Ovary (tissue), 9 donors: ENCODE data around the gene FZD8. TPM values are rescaled to one million over a fixed set of nuclear protein-coding genes. Genes with fewer than 3 reads are reported as not detected.

ENCODE experiments used
- DNase-seq, 5 donors: peaks; one replicate each; pipeline ENCODE4 v3.0.0-alpha.2; 2019 to 2020
- H3K27ac ChIP-seq, 2 donors: fragments of 200-600 bp; one replicate each; pipeline versions ENCODE4 v1.5.1 to v1.8.0; 2019 to 2022
- H3K27me3 ChIP-seq: fragments of 200-600 bp; one replicate; pipeline ENCODE4 v1.8.0; 2022
- H3K36me3 ChIP-seq: fragments of 200-600 bp; sonication (generic); one replicate; pipeline ENCODE4 v1.5.1; 2019
- H3K4me1 ChIP-seq: one replicate; pipeline ENCODE4 v1.8.1; 2013; ENCODE audit warnings: mild to moderate bottlenecking, moderate library complexity; ENCODE audit not compliant: insufficient read depth
- H3K4me3 ChIP-seq: fragments of 200-600 bp; sonication (generic); one replicate; pipeline ENCODE4 v1.5.1; 2017
- H3K9me3 ChIP-seq, 2 donors: fragments of 200-600 bp in 1 of 2; sonication (generic) in 1 of 2; one replicate each; pipeline versions ENCODE4 v1.5.1 to v1.8.1; 2013 to 2019; ENCODE audit warnings: mild to moderate bottlenecking in 1 of 2, moderate library complexity in 1 of 2
- CTCF ChIP-seq, 3 donors: fragments of 450-650 bp in 2 of 3; fragments of 200-600 bp in 1 of 3; IDR thresholded peaks; one replicate each; pipeline versions ENCODE4 v1.5.1 to v1.8.0; 2016 to 2022; ENCODE audit warnings: antibody characterized with exemption in 3 of 3, mild to moderate bottlenecking in 1 of 3
- EP300 ChIP-seq: sonication (generic); formaldehyde crosslinking; IDR thresholded peaks from one replicate; pipeline ENCODE4 v1.6.1; 2017; ENCODE audit warnings: antibody characterized with exemption
- POLR2A ChIP-seq: fragments of 450-650 bp; IDR thresholded peaks from one replicate; pipeline ENCODE4 v1.6.1; 2017; ENCODE audit warnings: antibody characterized with exemption, mild to moderate bottlenecking, moderate library complexity
- WGBS, 3 donors: extraction: QIAGEN DNeasy Blood & Tissue Kit in 1 of 3; methylation state at CpG; one replicate each; pipeline versions ENCODE4 v1.1.5 to v1.1.7; 2013 to 2017; 5-methylcytosine and 5-hydroxymethylcytosine counted together
- intact Hi-C, 4 donors: fragments of 100-400 bp; cut with DNase I; formaldehyde crosslinking; loops; one replicate each; pipeline versions ENCODE4 v1.11.0 to v1.15.1; 2022 to 2023
- polyA plus RNA-seq, 2 donors: library from polyadenylated mRNA; stranded (reverse); fragments of 200-250 nt in 1 of 2; fragments of 350-450 nt in 1 of 2; fragmentation: Illumina TruSeq in 1 of 2; extraction: RNeasy Lipid Tissue Mini Kit (QIAGEN cat#74804) in 1 of 2; gene quantifications; one replicate each; pipeline ENCODE4 v1.2.3, GENCODE V29; 2013 to 2014
- total RNA-seq, 7 donors: library from RNA; depleted of rRNA in 2 of 7; stranded (reverse); fragments of >200 nt in 2 of 7; fragmentation: NEBNext Ultra II Directional in 3 of 7; extraction: Animal tissue kit (Norgen Biotek cat#: 25700) in 3 of 7; gene quantifications; one replicate each; pipeline versions ENCODE4 v1.1.0 to v1.2.4, GENCODE V29; 2016 to 2023
- donor health status: DM: no; HTN: no; CAD: no; lungs with moderate emphysema.
- donor health status: DM: no; HTN: no; CAD: no.
- donor health status: Bipolar disorder and iron deficiency.
- donor health status: DM: yes; HTN: yes; CAD: no.
- donor health status: DM: no; HTN: no; CAD: no.
- donor health status: DM: yes; HTN: yes; CAD: no.

The FZD8 gene
- total and polyA plus RNA-seq, 9 donors: 1.4 to 14.9 (median 3.4) TPM

- no peaks in the 10 kb centered on the region for H3K4me1 ChIP-seq
- H3K27me3 ChIP-seq: no peaks in the 10 kb centered on the region
- intact Hi-C loops: no loop called here
- WGBS, 3 donors: 81 to 83% (median 83%) methylated on average over 3 of the region's 3 CpGs
- no peaks in the 10 kb centered on the region for H3K9me3 ChIP-seq
- H3K27ac ChIP-seq: no peak overlapping the region
- no peaks in the 10 kb centered on the region for H3K36me3 ChIP-seq
- DNase-seq: no peak
- TF ChIP-seq EP300 (no peak), CTCF (IDR thresholded peaks at IDR 0.05) (no peak), POLR2A (no peak)
- no peak overlapping the region for H3K4me3 ChIP-seq
Measured at GRCh38 chr10:35685402-35685801, 43.3 kb upstream of the FZD8 start.

GRCh38 chr10:35684586-35684985 lies 42.5 kb upstream of the FZD8 start:
- Histone ChIP-seq H3K9me3 (no peaks in the 10 kb centered on the region), H3K4me1 (no peaks in the 10 kb centered on the region), H3K27me3 (no peaks in the 10 kb centered on the region), H3K27ac (no peak overlapping the region), H3K4me3 (no peak overlapping the region), H3K36me3 (no peaks in the 10 kb centered on the region)
- DNase-seq: no peak
- intact Hi-C loops: no loop called here
- TF ChIP-seq CTCF (IDR thresholded peaks at IDR 0.05): no peak
- TF ChIP-seq POLR2A: no peak
- no peak for TF ChIP-seq EP300
- 40 to 52% (median 40%) methylated on average over 5 of the region's 5 CpGs for WGBS, 3 donors

GRCh38 chr10:35675846-35676245 lies 33.8 kb upstream of the FZD8 start:
- H3K4me1 ChIP-seq: no peaks in the 10 kb centered on the region
- no peaks in the 10 kb centered on the region for H3K36me3 ChIP-seq
- 70 to 77% (median 75%) methylated on average over 1 of the region's 1 CpG for WGBS, 3 donors
- TF ChIP-seq EP300: no peak
- no peak for TF ChIP-seq POLR2A
- TF ChIP-seq CTCF (IDR thresholded peaks at IDR 0.05): no peak
- H3K27me3 ChIP-seq: no peaks in the 10 kb centered on the region
- no peak overlapping the region for H3K27ac ChIP-seq
- no peaks in the 10 kb centered on the region for H3K9me3 ChIP-seq
- intact Hi-C loops: no loop called here
- H3K4me3 ChIP-seq: no peak overlapping the region
- no peak for DNase-seq

- Histone ChIP-seq H3K27ac (no peak overlapping the region), H3K4me1 (no peaks in the 10 kb centered on the region), H3K36me3 (no peaks in the 10 kb centered on the region), H3K9me3 (no peaks in the 10 kb centered on the region), H3K27me3 (no peaks in the 10 kb centered on the region), H3K4me3 (no peak overlapping the region)
- TF ChIP-seq EP300 (no peak), CTCF (IDR thresholded peaks at IDR 0.05) (no peak), POLR2A (no peak)
- DNase-seq: no peak
- intact Hi-C loops: no loop called here
Measured at GRCh38 chr10:35674843-35675242, 32.7 kb upstream of the FZD8 start.
